ENCODE results near the gene MAP3K21. TPM values are rescaled to one million over a fixed set of nuclear protein-coding genes. Genes with fewer than 3 reads are reported as not detected.

Gene MAP3K21
- total and polyA plus RNA-seq, 2 donors (not counting 1 experiment from before 2014, with no cell fraction given) = 0.07 to 0.17 TPM

GRCh38 chr1:233320023-233320422, 7.5 kb upstream of the MAP3K21 start:
- no peak overlapping the region for H3K27ac ChIP-seq (ENCODE audit: insufficient read depth, low read length)
- H3K4me1 ChIP-seq (ENCODE audit: control insufficient read depth, extremely low read depth, insufficient read depth, low read length) = no peaks in the 10 kb centered on the region
- H3K9me3 ChIP-seq (ENCODE audit: control insufficient read depth, insufficient read depth, low read depth, low read length) = no peaks in the 10 kb centered on the region
- H3K4me3 ChIP-seq (replicated peaks in 1 of 4; ENCODE audit: control extremely low read depth in 1 of 4, insufficient read depth in 1 of 4, low read depth in 3 of 4, low read length in 4 of 4) = no peak overlapping the region
- DNase-seq (ENCODE audit: low read depth in 2 of 2) = no peak
- no peak overlapping the region for H2AFZ ChIP-seq (ENCODE audit: low read length)
- no peaks in the 10 kb centered on the region for H3K36me3 ChIP-seq (ENCODE audit: control insufficient read depth, insufficient read depth, low read length)
- no peaks in the 10 kb centered on the region for H3K27me3 ChIP-seq (ENCODE audit: control insufficient read depth, insufficient read depth, low read length)
- no peaks in the 10 kb centered on the region for H3K79me2 ChIP-seq (ENCODE audit: control insufficient read depth, insufficient read depth, low read length)
- H3K4me2 ChIP-seq (ENCODE audit: extremely low read depth, insufficient read depth, low read length) = no peak overlapping the region
- no peak overlapping the region for H3K9ac ChIP-seq (ENCODE audit: insufficient read depth, low read length)
- no peaks in the 10 kb centered on the region for H4K20me1 ChIP-seq (ENCODE audit: control insufficient read depth, extremely low read depth, insufficient read depth, low read length)
- TF ChIP-seq EZH2 (IDR thresholded peaks at IDR 0.05; ENCODE audit: low read length, missing control alignments) = no peak
- TF ChIP-seq CTCF (conservative IDR thresholded peaks at IDR 0.05 in 1 of 2, IDR thresholded peaks at IDR 0.05 in 1 of 2; ENCODE audit: low read depth in 1 of 2, low read length in 2 of 2) = no peak

- DNase-seq (ENCODE audit: low read depth in 2 of 2) = no peak
- Histone ChIP-seq H3K27ac (ENCODE audit: insufficient read depth, low read length) (no peak overlapping the region), H3K4me2 (ENCODE audit: extremely low read depth, insufficient read depth, low read length) (no peak overlapping the region), H3K9me3 (ENCODE audit: control insufficient read depth, insufficient read depth, low read depth, low read length) (no peaks in the 10 kb centered on the region), H3K27me3 (ENCODE audit: control insufficient read depth, insufficient read depth, low read length) (peaks cover 2% of the 10 kb centered on the region), H3K9ac (ENCODE audit: insufficient read depth, low read length) (no peak overlapping the region), H3K79me2 (ENCODE audit: control insufficient read depth, insufficient read depth, low read length) (no peaks in the 10 kb centered on the region), H2AFZ (ENCODE audit: low read length) (no peak overlapping the region), H3K4me1 (ENCODE audit: control insufficient read depth, extremely low read depth, insufficient read depth, low read length) (no peaks in the 10 kb centered on the region), H4K20me1 (ENCODE audit: control insufficient read depth, extremely low read depth, insufficient read depth, low read length) (no peaks in the 10 kb centered on the region), H3K36me3 (ENCODE audit: control insufficient read depth, insufficient read depth, low read length) (no peaks in the 10 kb centered on the region), H3K4me3 (replicated peaks in 1 of 4; ENCODE audit: control extremely low read depth in 1 of 4, insufficient read depth in 1 of 4, low read depth in 3 of 4, low read length in 4 of 4) (no peak overlapping the region)
- TF ChIP-seq CTCF (conservative IDR thresholded peaks at IDR 0.05 in 1 of 2, IDR thresholded peaks at IDR 0.05 in 1 of 2; ENCODE audit: low read depth in 1 of 2, low read length in 2 of 2) (no peak), EZH2 (IDR thresholded peaks at IDR 0.05; ENCODE audit: low read length, missing control alignments) (no peak)
Observed at GRCh38 chr1:233323718-233324117, 3.8 kb upstream of the MAP3K21 start.

GRCh38 chr1:233326319-233326718, 1.2 kb upstream of the MAP3K21 start:
- H3K9ac ChIP-seq (ENCODE audit: insufficient read depth, low read length) = no peak overlapping the region
- no peak overlapping the region for H3K4me3 ChIP-seq (replicated peaks in 1 of 4; ENCODE audit: control extremely low read depth in 1 of 4, insufficient read depth in 1 of 4, low read depth in 3 of 4, low read length in 4 of 4)
- H3K4me1 ChIP-seq (ENCODE audit: control insufficient read depth, extremely low read depth, insufficient read depth, low read length) = no peaks in the 10 kb centered on the region
- no peak overlapping the region for H3K4me2 ChIP-seq (ENCODE audit: extremely low read depth, insufficient read depth, low read length)
- no peak overlapping the region for H2AFZ ChIP-seq (ENCODE audit: low read length)
- no peaks in the 10 kb centered on the region for H3K36me3 ChIP-seq (ENCODE audit: control insufficient read depth, insufficient read depth, low read length)
- no peak for TF ChIP-seq EZH2 (IDR thresholded peaks at IDR 0.05; ENCODE audit: low read length, missing control alignments)
- no peak for TF ChIP-seq CTCF (conservative IDR thresholded peaks at IDR 0.05 in 1 of 2, IDR thresholded peaks at IDR 0.05 in 1 of 2; ENCODE audit: low read depth in 1 of 2, low read length in 2 of 2)
- no peak for DNase-seq (ENCODE audit: low read depth in 2 of 2)
- H3K79me2 ChIP-seq (ENCODE audit: control insufficient read depth, insufficient read depth, low read length) = no peaks in the 10 kb centered on the region
- no peaks in the 10 kb centered on the region for H4K20me1 ChIP-seq (ENCODE audit: control insufficient read depth, extremely low read depth, insufficient read depth, low read length)
- peaks cover 2% of the 10 kb centered on the region for H3K27me3 ChIP-seq (ENCODE audit: control insufficient read depth, insufficient read depth, low read length)
- H3K27ac ChIP-seq (ENCODE audit: insufficient read depth, low read length) = no peak overlapping the region
- no peaks in the 10 kb centered on the region for H3K9me3 ChIP-seq (ENCODE audit: control insufficient read depth, insufficient read depth, low read depth, low read length)

All from fibroblast of lung (primary cell).